A172 (cell line): Measurements from ENCODE around the gene TMEM269. TPM values are rescaled to one million over a fixed set of nuclear protein-coding genes. Genes with fewer than 3 reads are reported as not detected.

ENCODE experiments used
- DNase-seq: peaks from one replicate; pipeline ENCODE4 v3.0.0-alpha.2; 2015; ENCODE audit warnings: low spot score
- total RNA-seq: library from RNA; depleted of rRNA; stranded (reverse); fragments of >200 nt; shearing (Covaris generic); gene quantifications from 2 replicates; pipeline ENCODE4 v1.2.3, GENCODE V29; 2014

TMEM269 gene
- total RNA-seq, 1 experiment from 2014 or later, result not detected

- DNase-seq, result no peak
These were observed 38.1 kb downstream of the TMEM269 start for GRCh38 chr1:42822800-42823392.

GRCh38 chr1:42824481-42825035 lies 39.8 kb downstream of the TMEM269 start:
- DNase-seq, result no peak

DNA sequence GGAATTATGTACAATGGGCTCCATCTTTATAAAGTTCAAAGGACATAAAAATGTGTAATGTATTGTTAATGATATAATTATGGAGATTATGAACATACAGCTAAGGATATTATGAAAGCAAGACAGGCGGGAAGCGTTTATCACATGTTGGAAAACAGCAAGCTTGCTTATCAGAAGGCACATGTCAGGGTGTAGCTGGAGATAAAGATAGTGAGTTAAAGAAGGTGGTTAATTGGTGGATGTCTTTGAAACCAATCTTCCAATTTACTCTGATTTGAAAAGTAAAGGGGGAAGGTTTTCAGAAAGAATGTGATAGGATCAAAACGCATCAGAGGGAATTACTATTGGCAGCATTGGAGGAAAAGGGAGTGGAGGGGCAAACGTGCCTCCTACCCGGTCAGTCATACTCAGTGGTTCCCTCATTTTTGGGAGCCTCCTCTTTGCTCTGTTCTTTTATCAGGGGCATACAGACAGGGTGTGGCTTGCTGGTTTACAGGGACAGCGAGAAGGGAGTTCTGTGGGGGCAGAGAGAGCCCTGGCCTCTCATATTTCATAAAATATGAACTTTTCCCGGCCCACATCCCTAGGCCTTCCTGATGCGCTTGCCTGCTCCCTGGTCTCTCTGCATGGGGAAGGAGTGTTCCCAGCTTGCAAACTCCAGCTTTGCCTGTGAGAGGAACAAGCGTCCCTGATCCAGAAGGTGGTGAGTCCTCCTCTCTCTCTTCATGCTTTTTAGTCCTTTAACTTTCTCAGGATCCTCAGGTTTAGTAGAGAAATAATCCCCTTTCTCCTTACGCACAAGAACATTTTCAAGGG lies 40.5 kb downstream of the TMEM269 start:
- no peak for DNase-seq

DNA sequence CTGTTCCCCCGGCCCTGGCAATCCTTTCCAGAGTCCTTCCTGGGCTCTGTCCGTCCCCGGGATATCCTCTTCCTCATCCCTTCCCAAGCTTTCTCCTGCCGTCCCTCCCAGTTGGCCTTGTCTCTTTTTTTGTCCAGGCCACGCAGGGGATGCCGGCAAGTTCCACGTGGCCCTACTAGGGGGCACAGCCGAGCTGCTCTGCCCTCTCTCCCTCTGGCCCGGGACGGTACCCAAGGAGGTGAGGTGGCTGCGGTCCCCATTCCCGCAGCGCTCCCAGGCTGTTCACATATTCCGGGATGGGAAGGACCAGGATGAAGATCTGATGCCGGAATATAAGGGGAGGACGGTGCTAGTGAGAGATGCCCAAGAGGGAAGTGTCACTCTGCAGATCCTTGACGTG lies 45.8 kb downstream of the TMEM269 start:
- DNase-seq, result no peak

DNA sequence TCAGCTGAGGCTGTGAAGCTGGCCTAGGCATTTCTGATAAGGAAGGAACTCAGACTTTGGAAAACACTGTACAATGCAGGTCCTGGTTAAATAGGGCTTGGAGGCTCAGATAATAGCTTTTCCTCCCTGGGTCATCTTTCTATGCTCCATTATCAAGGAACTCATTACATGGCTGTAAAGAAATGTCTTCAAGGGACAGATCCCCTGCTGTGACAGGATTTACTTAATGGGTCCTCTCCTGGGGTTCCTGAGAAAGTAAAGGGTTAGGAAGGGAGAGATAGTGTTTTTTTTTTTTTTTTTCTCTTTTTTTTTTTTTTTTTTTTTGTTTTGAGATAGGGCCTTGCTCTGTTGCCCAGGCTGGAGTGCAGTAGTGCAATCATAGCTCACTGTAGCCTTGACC lies 46.5 kb downstream of the TMEM269 start:
- no peak for DNase-seq

DNA sequence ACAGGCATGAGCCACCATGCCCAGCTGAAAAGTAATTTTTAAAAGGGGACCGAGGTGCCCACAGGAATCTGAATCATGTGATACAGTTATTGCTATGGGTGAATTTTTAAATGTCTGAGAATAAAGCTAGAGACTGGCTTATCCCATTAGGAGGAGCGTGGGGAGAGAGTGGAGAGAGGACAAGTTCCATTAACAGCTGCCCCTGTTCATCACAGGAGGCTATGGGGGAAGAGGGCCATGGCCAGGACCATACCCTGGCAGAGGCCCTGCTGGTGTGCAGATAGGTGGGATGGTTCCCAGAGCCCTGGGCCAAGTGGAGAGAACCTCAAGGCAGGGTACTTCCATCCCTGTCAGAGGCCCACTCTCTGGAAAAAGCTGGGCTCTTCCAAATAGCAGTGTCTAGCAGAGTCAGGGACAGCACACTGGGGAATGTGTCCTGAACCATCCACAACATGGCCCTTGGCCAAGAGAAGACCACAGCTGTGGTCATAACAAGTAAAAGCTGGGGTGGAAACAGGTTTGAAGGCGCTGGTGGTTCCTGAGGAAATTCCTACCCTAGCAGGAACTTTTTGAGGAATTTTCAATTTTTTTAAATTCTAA lies 48.0 kb downstream of the TMEM269 start:
- DNase-seq, result no peak

- no peak for DNase-seq
These were observed 49.2 kb downstream of the TMEM269 start for GRCh38 chr1:42833981-42834380.

- DNase-seq, result no peak
These were observed 50.0 kb downstream of the TMEM269 start for GRCh38 chr1:42834803-42835202.

DNA sequence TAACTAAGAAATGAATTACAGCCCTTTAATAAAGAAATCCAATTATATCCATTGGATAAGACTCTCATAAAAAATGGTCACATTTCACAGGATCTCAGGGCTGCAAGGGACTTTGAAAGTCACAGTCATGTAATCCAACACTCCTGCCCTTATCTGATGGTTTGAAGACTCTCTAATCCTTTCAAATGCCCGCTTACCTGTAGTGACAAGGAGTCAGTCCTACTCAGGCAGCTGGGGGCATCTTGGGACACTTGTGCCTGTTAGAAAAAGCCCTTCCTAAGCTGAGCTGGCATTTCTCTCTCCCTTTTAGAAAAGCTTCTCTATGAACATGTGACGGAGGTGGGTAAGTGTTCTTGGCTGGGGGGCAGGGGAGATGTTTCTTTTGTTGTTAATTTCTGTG lies 50.6 kb downstream of the TMEM269 start:
- no peak for DNase-seq

- no peak for DNase-seq
These were observed 52.9 kb downstream of the TMEM269 start for GRCh38 chr1:42837709-42838108.

- no peak for DNase-seq
These were observed 53.8 kb downstream of the TMEM269 start for GRCh38 chr1:42838482-42839190.

- DNase-seq, result no peak
These were observed 56.2 kb downstream of the TMEM269 start for GRCh38 chr1:42841010-42841409.

GRCh38 chr1:42841440-42842147 lies 56.8 kb downstream of the TMEM269 start:
- DNase-seq, result no peak

GRCh38 chr1:42844592-42845140 lies 59.9 kb downstream of the TMEM269 start:
- DNase-seq, result no peak

DNA sequence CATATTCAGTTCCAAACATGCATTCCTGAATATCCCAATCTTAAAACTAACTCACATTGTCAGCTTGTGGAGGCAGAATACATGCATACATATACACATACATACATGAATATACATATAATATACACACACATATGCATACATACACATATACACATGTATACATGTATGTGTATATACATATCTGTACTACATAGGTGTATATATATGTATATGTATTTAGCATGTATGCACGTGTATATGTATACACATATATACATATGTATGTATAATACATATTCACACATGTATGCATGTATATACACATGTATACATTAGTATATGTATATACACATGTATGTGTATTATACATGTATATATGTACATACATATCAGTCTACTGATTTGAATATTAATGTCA lies 60.4 kb downstream of the TMEM269 start:
- DNase-seq, result no peak

GRCh38 chr1:42845866-42846256 lies 61.1 kb downstream of the TMEM269 start:
- no peak for DNase-seq

DNA sequence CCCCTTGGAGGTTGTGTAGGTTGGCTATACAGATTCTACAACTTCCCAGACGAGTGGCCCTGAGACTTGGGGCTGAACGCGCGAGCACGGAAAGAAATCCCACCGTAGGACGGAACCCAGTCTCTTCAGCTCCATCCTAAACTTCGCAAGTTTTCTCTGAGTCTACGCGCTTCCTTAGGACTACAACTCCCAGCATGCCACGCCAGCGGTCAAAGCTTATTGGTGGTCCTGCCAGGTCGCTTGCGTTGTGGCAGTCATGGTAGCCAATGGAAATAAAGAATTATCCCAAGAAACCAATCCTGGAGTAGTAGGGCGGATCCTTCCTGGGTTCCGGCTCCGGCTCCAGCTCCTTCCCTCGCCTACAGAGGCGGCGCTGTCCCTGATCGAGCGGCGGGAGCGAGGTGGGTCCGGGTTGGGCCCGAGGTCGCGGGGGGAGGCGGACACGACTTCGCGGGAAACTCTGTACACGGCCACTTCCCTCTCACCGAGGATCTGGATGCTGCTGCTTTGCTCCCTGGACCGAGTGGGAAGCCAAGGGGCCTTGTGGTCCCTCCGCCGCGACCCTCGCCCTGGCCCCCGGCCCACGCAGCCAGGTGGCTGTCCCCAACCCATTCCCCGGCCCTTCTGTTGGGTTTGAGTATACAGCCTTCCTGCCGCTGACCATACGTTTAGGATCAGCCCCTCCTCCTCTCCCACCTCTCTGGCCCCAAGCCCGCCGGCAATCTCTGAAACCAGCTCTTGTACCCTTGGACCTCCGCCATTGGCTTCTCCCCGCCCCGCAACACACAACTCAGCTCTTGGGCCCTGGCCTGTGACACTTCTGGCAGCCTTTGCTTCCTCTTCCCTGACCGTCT lies 61.7 kb downstream of the TMEM269 start, which contains the start of gene ZNF691:
Gene ZNF691 (plus strand): TSS at position 357 of the 854 bp plus-strand sequence. CDS start 3,046 bp downstream, outside the sequence.
- peak; percentile 95 for DNase-seq

GRCh38 chr1:42847111-42847595 lies 62.4 kb downstream of the TMEM269 start:
- no peak for DNase-seq

DNA sequence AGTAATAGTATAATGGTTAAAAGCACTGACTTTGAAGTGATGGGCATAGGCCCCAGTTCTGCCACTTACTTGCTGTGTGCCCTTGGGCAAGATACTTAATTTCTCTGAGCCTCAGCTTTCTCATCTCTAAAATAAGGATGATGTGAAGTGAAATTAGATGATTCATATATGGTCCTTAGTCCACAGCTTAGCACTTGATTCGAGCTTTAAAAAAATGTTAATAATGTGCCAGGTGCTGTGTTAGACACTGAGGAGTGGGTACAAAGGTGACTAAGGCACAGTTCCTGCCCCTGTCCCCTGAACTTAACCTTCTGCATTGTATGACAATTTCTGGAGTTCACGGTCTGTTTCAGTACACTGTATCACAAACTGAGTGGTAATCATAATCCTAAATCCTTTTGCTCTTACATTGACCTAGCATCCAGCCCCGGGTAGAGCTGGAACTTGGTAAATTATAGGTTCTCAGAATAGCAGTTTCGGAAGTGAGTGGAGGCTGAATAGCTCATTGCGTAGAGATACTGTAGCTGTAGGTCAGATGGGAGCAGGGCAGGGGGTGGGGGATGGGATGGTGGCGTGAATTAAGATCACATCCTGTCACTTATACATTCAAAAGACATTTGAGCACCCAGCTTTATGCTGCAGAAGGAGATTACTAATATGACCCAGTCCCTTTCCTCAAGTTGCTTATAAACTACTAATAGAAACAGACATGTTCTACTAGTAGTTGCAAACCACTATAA lies 63.1 kb downstream of the TMEM269 start:
- no peak for DNase-seq
